Measurements from ENCODE around the gene RGS1. TPM values are rescaled to one million over a fixed set of nuclear protein-coding genes. Genes with fewer than 3 reads are reported as not detected.

The RGS1 gene
- total and polyA plus RNA-seq, 2 experiments from 2014 or later: not detected

DNA sequence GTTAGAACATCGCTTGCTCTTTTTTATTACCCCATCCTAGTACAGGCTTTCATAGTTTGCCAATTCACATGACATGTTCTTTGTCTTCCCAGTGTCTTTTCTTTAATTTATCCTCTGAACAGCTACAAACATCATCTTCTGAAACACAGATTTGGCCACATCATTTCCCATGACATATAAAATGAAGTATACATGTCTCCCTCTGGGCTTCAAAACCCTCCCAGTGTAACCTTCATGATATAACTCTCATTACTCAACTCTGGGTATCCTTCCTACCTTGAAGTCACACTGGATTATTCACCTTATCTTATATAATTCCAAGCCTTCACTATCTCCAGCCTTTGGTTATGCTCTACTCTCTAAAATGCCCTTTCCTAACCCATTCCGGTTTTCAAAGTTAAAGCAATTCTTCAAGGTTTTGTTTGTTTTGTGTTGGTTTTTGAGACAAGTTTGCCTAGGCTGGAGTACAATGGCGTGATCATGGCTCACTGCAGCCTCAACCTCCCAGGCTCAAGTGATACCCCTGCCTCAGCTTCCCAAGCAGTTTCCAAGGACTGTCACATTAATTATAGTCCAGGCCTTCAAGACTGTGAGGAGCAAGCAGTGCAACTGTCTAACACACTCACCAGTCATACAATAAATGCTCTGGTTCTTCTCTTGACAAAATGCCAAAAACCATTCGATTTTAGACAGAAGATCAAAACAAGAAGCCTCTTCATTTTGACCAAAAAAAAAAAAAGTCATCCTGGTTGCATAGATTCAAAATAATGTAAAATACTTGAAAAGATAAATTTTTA lies 5.8 kb downstream of the RGS1 start:
- H2AFZ ChIP-seq: no peak overlapping the region
- H3F3A ChIP-seq (replicated peaks; ENCODE audit: low read depth): no peaks in the 10 kb centered on the region
- peaks cover 7% of the 10 kb centered on the region; the same call in 1 of the 2 replicates for H3K4me1 ChIP-seq (ENCODE audit: insufficient read depth)
- no peak for DNase-seq (ENCODE audit: low spot score)
- H3K4me3 ChIP-seq: no peak overlapping the region
- no peaks in the 10 kb centered on the region for H3K9me2 ChIP-seq (ENCODE audit: insufficient read depth)
- no peak for ATAC-seq
- Mint-ChIP-seq H3K9me3 (no peaks in the 10 kb centered on the region), H3K27me3 (ENCODE audit: insufficient read depth, low read depth, poor library complexity) (no peaks in the 10 kb centered on the region), H3K4me3 (no peak overlapping the region), H3K36me3 (ENCODE audit: low read depth) (no peaks in the 10 kb centered on the region), H3K27ac (no peak overlapping the region), H3K4me1 (peaks cover 17% of the 10 kb centered on the region; the same call in 2 of the 3 replicates)
- no peaks in the 10 kb centered on the region for H3K36me3 ChIP-seq (ENCODE audit: insufficient read depth)
- H3K27ac ChIP-seq (ENCODE audit: low read depth): no peak overlapping the region
- no peaks in the 10 kb centered on the region for H4K20me1 ChIP-seq (replicated peaks; ENCODE audit: insufficient read depth)
- H3K79me2 ChIP-seq (replicated peaks; ENCODE audit: insufficient read depth): no peaks in the 10 kb centered on the region
- H3K27me3 ChIP-seq (ENCODE audit: insufficient read depth): no peaks in the 10 kb centered on the region
- H3K4me2 ChIP-seq: no peak overlapping the region
- no peak for TF ChIP-seq CTCF (conservative IDR thresholded peaks at IDR 0.05; ENCODE audit: low read depth in 2 of 2)
- no peak for TF ChIP-seq STAT1 (IDR thresholded peaks at IDR 0.05; ENCODE audit: unreplicated experiment)
- TF ChIP-seq ZNF114 (CRISPR knock-in tag; IDR thresholded peaks at IDR 0.05): no peak
- no peak for TF ChIP-seq POLR2AphosphoS5 (IDR thresholded peaks at IDR 0.05; ENCODE audit: low read depth)
- TF ChIP-seq EZH2phosphoT487 (IDR thresholded peaks at IDR 0.05; ENCODE audit: unreplicated experiment): no peak
- TF ChIP-seq, protein P1, sequence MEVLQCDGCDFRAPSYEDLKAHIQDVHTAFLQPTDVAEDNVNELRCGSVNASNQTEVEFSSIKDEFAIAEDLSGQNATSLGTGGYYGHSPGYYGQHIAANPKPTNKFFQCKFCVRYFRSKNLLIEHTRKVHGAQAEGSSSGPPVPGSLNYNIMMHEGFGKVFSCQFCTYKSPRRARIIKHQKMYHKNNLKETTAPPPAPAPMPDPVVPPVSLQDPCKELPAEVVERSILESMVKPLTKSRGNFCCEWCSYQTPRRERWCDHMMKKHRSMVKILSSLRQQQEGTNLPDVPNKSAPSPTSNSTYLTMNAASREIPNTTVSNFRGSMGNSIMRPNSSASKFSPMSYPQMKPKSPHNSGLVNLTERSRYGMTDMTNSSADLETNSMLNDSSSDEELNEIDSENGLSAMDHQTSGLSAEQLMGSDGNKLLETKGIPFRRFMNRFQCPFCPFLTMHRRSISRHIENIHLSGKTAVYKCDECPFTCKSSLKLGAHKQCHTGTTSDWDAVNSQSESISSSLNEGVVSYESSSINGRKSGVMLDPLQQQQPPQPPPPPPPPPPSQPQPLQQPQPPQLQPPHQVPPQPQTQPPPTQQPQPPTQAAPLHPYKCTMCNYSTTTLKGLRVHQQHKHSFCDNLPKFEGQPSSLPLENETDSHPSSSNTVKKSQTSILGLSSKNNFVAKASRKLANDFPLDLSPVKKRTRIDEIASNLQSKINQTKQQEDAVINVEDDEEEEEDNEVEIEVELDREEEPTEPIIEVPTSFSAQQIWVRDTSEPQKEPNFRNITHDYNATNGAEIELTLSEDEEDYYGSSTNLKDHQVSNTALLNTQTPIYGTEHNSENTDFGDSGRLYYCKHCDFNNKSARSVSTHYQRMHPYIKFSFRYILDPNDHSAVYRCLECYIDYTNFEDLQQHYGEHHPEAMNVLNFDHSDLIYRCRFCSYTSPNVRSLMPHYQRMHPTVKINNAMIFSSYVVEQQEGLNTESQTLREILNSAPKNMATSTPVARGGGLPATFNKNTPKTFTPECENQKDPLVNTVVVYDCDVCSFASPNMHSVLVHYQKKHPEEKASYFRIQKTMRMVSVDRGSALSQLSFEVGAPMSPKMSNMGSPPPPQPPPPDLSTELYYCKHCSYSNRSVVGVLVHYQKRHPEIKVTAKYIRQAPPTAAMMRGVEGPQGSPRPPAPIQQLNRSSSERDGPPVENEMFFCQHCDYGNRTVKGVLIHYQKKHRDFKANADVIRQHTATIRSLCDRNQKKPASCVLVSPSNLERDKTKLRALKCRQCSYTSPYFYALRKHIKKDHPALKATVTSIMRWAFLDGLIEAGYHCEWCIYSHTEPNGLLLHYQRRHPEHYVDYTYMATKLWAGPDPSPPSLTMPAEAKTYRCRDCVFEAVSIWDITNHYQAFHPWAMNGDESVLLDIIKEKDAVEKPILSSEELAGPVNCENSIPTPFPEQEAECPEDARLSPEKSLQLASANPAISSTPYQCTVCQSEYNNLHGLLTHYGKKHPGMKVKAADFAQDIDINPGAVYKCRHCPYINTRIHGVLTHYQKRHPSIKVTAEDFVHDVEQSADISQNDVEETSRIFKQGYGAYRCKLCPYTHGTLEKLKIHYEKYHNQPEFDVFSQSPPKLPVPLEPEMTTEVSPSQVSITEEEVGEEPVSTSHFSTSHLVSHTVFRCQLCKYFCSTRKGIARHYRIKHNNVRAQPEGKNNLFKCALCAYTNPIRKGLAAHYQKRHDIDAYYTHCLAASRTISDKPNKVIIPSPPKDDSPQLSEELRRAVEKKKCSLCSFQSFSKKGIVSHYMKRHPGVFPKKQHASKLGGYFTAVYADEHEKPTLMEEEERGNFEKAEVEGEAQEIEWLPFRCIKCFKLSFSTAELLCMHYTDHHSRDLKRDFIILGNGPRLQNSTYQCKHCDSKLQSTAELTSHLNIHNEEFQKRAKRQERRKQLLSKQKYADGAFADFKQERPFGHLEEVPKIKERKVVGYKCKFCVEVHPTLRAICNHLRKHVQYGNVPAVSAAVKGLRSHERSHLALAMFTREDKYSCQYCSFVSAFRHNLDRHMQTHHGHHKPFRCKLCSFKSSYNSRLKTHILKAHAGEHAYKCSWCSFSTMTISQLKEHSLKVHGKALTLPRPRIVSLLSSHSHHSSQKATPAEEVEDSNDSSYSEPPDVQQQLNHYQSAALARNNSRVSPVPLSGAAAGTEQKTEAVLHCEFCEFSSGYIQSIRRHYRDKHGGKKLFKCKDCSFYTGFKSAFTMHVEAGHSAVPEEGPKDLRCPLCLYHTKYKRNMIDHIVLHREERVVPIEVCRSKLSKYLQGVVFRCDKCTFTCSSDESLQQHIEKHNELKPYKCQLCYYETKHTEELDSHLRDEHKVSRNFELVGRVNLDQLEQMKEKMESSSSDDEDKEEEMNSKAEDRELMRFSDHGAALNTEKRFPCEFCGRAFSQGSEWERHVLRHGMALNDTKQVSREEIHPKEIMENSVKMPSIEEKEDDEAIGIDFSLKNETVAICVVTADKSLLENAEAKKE (CRISPR knock-in tag; IDR thresholded peaks at IDR 0.05): no peak
- no peak for TF ChIP-seq NANOG (IDR thresholded peaks at IDR 0.05; ENCODE audit: borderline replicate concordance)
